Natural killer cell treated with Interleukin-12 subunit alpha and Interleukin-12 subunit beta and Interleukin-15 and Interleukin-18, amount 100 ng/mL, for 72 hours (primary cell): ENCODE results near the gene LTBR. TPM values are rescaled to one million over a fixed set of nuclear protein-coding genes. Genes with fewer than 3 reads are reported as not detected.

Experiments
- ATAC-seq, 2 donors: fragments of 150-1000 bp; cut with Tn5 transposase in 1 of 2; sonication (Bioruptor Pico), chemical (Tn5 transposase) in 1 of 2; 2 replicates each; pipeline ENCODE4 v1.10.0; 2021
- DNase-seq: peaks from one replicate; pipeline ENCODE4 v3.0.0; 2022; ENCODE audit warnings: low spot score
- H3K27ac Mint-ChIP-seq, 2 donors: 1 replicate in 1 of 2; 2 replicates in 1 of 2; pipeline ENCODE4 v1.8.0; 2022; ENCODE audit warnings: mixed read lengths in 2 of 2, mild to moderate bottlenecking in 1 of 2, moderate library complexity in 1 of 2
- H3K27me3 Mint-ChIP-seq, 2 donors: 1 replicate in 1 of 2; 2 replicates in 1 of 2; pipeline ENCODE4 v1.8.0; 2022; ENCODE audit warnings: mixed read lengths in 2 of 2
- H3K36me3 Mint-ChIP-seq: one replicate; pipeline ENCODE4 v1.8.0; 2022; ENCODE audit warnings: mixed read lengths
- H3K4me1 Mint-ChIP-seq, 2 donors: 1 replicate in 1 of 2; 2 replicates in 1 of 2; pipeline ENCODE4 v1.8.0; 2022; ENCODE audit warnings: low read depth in 2 of 2, mixed read lengths in 2 of 2, mild to moderate bottlenecking in 1 of 2
- H3K4me3 Mint-ChIP-seq: one replicate; pipeline ENCODE4 v1.8.0; 2022; ENCODE audit warnings: mixed read lengths
- H3K9me3 Mint-ChIP-seq: 2 replicates; pipeline ENCODE4 v1.8.0; 2022; ENCODE audit warnings: mixed read lengths
- total RNA-seq, 2 donors: library from RNA; stranded (reverse); gene quantifications; one replicate each; pipeline ENCODE4 v1.2.3, GENCODE V29; 2022

Gene LTBR
- total RNA-seq, 2 donors from 2014 or later: 2.3 to 3.9 TPM

DNA sequence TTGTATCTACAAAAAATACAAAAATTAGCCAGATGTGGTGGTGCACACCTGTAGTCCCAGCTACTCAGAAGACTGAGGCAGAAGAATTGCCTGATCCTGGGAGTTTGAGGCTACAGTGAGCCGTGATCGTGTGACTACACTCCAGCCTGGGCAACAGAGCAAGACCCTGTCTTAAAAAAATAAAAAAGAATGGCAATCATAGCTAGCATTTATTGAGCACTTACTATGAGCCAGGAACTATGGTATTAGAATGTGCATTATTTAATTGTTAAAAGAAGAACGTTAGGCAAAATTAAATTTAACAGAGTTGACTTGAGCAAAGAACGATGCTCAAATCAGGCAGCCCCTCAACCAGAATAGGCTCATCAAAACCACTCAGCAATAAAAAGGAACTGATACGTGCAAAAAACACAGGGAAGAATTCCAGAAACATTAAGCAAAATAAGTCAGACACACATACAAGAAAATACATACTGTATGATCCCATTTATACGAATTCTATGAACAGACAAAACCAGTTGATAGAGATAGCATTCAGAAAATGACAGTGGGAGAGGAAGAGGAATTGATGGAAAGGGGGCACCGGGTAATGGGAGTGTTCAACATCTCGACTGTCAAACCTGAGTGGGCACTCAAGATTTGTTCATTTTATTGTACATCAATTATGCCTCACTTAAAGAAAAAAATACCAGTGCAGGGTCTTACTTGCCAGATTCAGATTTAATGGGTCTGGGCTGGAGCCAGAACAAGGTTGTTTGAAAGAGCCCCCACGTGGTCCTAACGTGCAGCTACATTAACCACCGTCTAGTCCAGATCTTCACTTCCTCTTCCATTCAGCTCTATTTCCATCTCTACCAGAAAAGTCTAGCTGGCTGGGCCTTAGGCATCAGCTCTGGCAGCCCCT is 16.6 kb upstream of the LTBR start:
- Mint-ChIP-seq H3K36me3 (no peaks in the 10 kb centered on the region), H3K27me3 (no peaks in the 10 kb centered on the region), H3K27ac (peak overlapping the region; percentile 59 to 85), H3K9me3 (no peaks in the 10 kb centered on the region), H3K4me1 (peaks cover 15 to 29% of the 10 kb centered on the region in 2 donors), H3K4me3 (peak overlapping the region; percentile 48)
- DNase-seq: no peak
- peak; percentile 55 to 57 for ATAC-seq

DNA sequence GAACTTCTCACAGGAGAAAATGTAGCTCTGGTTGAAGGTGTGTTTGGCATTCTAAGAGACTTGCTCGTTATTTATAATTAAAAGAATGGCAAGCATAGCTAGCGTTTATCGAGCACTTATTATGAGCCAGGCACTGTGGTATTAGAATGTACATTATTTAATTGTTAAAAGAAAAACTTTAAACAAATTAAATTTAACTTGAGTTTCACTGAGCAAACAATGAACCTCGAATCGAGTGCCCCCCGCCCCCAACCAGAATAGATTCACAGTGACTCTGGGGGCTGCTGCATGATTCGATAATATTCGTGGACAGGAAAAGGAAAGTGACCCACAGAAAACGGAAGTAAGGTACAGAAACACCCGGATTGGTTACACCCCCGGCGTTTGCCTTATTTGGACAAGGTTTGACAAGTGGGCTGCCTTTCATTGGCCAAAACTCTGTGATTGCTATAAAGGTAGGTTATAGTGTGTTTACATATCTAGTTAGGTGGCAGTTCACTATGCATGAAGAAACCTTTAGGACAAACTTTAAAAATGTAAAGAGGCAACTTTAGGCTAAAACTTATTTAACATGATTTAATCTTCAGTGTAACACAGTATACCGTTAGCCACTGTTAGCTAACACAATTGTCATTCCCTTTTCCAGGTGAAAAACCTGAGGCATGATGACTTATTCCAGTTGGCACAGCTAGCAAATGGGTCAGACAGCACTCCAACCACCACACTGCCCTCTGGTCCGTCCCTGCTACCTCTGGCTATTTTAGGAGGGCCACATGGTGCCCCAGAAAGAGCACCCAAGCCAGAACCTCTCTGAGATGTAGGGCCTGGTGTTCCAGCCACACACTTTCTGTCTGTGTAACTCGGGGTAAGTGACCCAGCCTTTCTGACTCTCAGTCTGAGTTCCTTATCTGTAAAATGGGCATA is 15.7 kb upstream of the LTBR start:
- H3K9me3 Mint-ChIP-seq: no peaks in the 10 kb centered on the region
- H3K4me1 Mint-ChIP-seq: peaks cover 18 to 36% of the 10 kb centered on the region in 2 donors
- no peak overlapping the region for H3K4me3 Mint-ChIP-seq
- DNase-seq (peak; percentile 63), ATAC-seq (peak; percentile 45 to 63)
- no peaks in the 10 kb centered on the region for H3K27me3 Mint-ChIP-seq
- no peaks in the 10 kb centered on the region for H3K36me3 Mint-ChIP-seq
- H3K27ac Mint-ChIP-seq: peak overlapping the region; percentile 59 to 85

DNA sequence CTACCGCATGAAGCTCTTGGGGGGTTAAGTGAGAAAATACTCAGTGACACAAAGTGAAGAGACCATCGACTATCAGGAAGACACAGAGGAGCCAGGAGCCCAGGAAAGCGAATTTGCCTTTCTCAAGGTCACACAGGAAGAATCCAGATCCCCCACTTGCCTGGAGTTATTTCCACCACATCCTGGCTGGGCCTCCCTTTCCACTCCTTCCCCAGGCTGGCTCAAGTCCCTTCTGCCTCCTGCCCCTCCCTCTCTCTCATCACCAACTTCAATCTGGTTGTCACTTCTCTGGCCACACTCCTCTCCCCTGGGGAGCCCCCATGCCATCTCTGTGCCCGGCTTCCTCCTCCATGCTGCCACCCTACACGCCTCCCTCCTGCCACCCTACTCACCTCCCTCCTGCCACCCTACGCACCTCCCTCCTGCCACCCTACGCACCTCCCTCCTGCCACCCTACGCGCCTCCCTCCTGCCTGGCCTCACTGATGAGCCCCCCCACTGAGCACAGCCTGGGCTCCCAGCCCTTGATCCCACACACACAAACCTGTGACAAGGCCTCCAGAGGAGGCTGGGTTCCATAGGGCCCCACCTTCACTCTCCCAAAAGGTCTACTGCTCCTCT is 14.9 kb upstream of the LTBR start:
- no peak overlapping the region for H3K4me3 Mint-ChIP-seq
- no peak for ATAC-seq
- H3K9me3 Mint-ChIP-seq: no peaks in the 10 kb centered on the region
- peak overlapping the region; percentile 36 to 85 for H3K27ac Mint-ChIP-seq
- no peaks in the 10 kb centered on the region for H3K27me3 Mint-ChIP-seq
- H3K36me3 Mint-ChIP-seq: no peaks in the 10 kb centered on the region
- DNase-seq: no peak
- H3K4me1 Mint-ChIP-seq: peaks cover 20 to 37% of the 10 kb centered on the region in 2 donors

DNA sequence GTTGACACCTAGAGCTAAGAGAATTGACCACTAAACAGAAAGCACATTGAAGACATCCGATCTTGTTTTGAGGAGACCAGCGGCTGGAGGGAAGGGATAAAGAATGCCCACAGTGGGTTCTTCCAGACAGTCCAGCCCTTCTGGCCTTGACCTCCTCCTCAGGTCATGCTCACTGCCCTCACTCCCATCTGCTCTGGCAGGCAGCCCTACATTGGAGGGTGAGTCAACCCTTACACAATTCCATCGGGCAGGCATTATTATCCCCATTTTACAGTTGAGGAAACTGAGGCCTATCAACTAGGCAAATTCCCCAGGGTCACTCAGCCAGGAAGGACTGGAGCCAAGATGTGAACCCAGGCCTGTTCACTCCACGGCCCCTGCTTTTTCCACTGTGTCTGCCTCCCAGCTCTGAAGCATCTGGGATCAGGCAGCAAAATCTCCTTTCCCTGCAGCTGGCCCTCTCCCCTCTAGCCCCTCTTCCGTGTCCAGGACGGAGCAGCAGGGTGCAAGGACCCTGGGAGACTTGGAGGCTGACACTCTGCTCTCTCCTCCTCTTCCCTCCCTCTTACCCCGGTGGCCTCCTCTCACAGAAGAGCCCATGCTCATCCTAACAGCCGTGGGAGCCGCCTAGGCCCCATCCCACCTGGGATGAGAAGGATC is 13.9 kb upstream of the LTBR start:
- no peak for DNase-seq
- Mint-ChIP-seq H3K4me3 (no peak overlapping the region), H3K9me3 (no peaks in the 10 kb centered on the region), H3K27ac (peak overlapping the region in 1 of 2 donors; percentile 23), H3K36me3 (no peaks in the 10 kb centered on the region), H3K27me3 (no peaks in the 10 kb centered on the region), H3K4me1 (peaks cover 20 to 34% of the 10 kb centered on the region in 2 donors)
- no peak for ATAC-seq

DNA sequence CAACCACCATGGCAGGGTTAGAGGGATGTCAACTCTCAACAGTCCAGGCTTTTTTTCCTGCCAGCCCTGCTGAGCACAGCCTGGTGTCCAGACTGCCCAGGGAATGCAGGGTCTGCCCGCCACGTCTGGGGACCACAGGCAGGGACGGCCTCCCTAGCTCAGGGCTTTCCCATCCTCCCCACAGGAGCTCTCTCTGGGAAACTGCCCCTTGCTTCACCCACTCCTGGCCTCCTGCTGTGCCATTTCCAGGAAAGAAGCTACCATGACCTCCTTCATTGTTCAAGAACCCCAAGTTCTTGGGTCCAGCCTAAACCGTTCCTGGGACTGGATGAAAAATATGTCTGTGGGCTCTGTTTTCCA is 13.4 kb upstream of the LTBR start:
- Mint-ChIP-seq H3K36me3 (no peaks in the 10 kb centered on the region), H3K4me3 (no peak overlapping the region), H3K4me1 (peaks cover 22 to 34% of the 10 kb centered on the region in 2 donors), H3K9me3 (no peaks in the 10 kb centered on the region), H3K27ac (peak overlapping the region in 1 of 2 donors; percentile 62), H3K27me3 (no peaks in the 10 kb centered on the region)
- ATAC-seq (no peak), DNase-seq (no peak)

DNA sequence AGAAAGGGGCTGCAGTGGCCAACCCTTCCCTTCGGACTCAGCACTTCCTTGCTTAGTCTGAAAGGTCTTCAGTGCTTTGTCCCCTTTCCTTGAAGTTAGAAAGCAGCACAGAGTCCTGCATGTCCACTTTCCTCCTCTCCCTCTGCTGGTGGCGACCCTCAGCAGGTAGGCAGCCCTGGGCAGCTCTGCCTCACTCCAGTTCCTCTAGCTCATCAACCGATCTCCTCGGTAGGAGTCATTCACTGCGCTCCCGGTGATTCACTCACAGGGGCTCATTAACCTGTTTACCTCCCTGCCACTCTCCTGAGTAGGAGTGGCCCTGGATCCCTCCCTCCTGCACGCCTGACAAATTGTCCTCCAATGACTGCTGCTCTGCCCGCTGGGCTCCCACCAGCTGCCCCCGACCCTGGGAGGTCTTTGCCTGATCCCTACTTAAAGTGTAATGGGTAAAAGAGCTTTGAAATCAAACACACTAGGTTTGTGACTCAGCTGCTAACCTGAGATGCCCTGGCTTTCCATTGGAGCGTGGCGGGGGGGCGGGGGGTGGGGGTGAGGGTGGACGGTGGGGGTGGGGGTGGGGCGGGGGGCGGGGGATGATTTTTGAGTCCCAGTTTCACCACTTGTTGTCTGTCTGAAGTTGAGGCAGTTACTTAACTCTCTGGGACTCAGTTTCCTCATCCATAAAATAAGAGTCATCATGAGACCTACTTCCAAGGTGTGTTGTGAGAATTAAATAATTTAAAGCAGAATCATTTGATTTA is 12.8 kb upstream of the LTBR start:
- Mint-ChIP-seq H3K9me3 (no peaks in the 10 kb centered on the region), H3K27ac (peak overlapping the region in 1 of 2 donors; percentile 62), H3K4me3 (no peak overlapping the region), H3K4me1 (peaks cover 28 to 38% of the 10 kb centered on the region in 2 donors), H3K27me3 (no peaks in the 10 kb centered on the region), H3K36me3 (no peaks in the 10 kb centered on the region)
- ATAC-seq (no peak), DNase-seq (no peak)

DNA sequence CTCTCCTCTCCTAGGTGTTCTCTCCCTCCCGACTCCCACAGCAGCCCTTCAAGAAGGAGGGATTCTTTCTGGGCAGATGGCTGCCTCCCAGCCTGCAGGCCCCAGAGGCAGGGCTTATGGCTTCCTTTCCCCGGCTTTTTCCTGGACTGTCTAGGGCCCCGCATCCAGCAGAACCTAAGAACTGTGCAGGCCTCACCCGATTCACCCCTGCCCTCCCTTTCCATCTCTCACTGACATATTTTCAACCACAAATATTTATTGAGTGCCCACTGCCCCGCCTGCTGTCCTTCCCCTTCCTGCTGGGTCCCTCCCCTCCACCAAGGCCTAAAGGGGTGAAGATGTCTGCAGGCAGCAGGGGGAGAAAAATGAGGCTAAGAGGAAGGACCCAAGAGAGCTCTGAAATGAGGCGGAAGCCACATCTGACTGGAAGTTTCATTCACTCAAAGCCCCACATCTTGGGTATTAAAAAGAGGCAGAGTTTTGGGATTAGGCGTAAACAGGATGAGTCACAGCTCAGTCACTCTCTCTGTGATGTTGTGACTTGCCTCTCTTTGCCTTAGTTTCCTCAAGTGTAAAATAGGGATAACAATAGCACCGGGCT is 11.5 kb upstream of the LTBR start:
- Mint-ChIP-seq H3K27ac (peak overlapping the region; percentile 14 to 77), H3K4me1 (peaks cover 30 to 40% of the 10 kb centered on the region in 2 donors), H3K36me3 (no peaks in the 10 kb centered on the region), H3K9me3 (no peaks in the 10 kb centered on the region), H3K27me3 (no peaks in the 10 kb centered on the region), H3K4me3 (no peak overlapping the region)
- ATAC-seq (no peak), DNase-seq (no peak)

DNA sequence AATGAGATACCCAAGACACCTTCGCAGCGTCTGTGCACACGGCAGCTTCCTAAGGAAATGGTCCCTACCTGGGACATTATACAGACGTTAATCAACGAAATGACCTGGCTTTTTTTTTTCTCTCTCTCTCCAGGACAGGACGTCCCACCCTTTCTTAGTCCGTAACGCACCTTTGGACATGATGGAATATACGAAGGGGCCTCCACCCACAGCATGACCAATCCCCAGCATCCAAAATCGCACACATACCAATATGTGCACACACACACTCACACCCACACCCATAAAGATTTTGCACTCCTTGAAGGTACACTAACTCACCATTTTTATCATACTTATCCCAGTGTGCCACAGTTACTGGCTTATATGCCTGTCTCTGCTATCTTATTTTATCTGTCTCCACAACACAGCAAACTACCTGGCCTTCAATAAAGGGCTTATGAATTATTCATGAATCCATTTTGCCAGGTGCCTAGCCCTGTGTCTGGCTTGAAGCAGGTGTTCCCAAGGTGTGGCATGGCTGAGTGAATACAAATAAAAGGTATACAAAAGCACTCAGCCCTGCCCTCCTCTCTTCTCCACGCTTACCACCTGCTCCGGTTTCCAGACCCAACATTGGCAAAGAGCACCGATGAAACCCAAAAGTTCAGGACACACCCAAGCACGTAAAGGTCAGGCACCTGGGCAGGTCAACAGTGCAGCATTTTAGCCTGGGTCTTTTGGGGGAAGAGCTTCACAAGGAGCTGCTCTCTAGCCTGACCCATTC is 10.8 kb upstream of the LTBR start:
- peaks cover 27 to 40% of the 10 kb centered on the region in 2 donors for H3K4me1 Mint-ChIP-seq
- no peaks in the 10 kb centered on the region for H3K36me3 Mint-ChIP-seq
- no peaks in the 10 kb centered on the region for H3K9me3 Mint-ChIP-seq
- H3K4me3 Mint-ChIP-seq: no peak overlapping the region
- H3K27me3 Mint-ChIP-seq: no peaks in the 10 kb centered on the region
- no peak overlapping the region for H3K27ac Mint-ChIP-seq
- no peak for DNase-seq
- no peak for ATAC-seq

DNA sequence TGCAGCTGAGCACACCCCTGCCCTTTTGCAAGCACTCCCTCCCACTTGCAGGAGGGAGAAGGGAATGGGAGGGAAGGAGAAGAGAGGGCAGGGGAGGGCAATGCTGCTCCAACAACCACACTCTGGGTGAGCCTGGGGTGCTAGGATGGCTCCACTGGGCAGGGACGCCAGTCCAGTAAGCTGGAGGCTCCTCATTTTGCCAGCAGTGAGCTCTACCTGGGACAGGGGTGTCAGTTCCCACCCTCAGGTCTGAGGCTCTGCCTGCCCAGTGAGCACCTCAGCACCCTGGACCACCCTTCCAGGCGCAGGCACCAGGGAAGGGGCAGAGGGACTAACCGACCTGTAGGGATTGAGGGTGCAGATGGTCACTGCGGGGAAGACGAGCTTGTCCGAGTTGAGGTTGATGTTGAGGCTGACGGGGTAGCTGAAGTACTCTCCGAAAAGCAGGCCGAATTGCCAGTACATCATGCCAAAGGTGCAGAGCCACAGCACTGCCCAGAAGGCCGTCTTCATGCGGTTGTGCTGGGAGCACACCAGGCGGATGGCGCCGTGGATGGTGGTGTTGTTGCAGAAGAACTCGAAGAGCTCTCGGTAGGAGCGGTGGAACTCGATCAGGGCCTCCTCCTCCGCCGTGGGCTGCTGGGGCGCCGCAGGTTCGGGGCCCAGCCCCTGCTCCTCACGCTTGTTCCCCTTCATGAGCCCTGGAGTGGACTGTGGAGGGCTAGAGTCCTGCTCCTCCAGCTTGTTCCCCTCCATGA is 9.8 kb upstream of the LTBR start:
- H3K27ac Mint-ChIP-seq: no peak overlapping the region
- H3K36me3 Mint-ChIP-seq: no peaks in the 10 kb centered on the region
- H3K9me3 Mint-ChIP-seq: no peaks in the 10 kb centered on the region
- H3K4me1 Mint-ChIP-seq: peaks cover 21 to 34% of the 10 kb centered on the region in 2 donors
- DNase-seq (no peak), ATAC-seq (no peak)
- H3K4me3 Mint-ChIP-seq: no peak overlapping the region
- H3K27me3 Mint-ChIP-seq: no peaks in the 10 kb centered on the region

DNA sequence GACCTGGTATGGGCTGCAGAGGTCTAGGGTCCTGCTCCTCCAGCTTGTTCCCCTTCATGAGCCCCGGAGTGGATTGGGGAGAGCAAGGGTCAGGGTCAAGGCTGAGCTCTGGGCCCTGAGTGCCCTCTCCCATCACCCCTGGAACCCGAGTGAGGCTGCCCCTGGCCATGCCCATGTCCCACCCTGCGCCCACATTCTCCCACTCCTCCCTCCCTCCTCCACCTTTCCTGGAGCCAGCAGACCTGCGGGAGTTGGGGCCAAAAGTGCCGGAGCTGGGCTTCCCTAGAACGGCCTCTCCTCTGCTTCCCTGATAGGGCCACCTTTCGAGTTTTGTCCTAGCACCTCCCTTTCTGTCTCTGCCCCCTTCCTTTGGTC is 9.2 kb upstream of the LTBR start:
- Mint-ChIP-seq H3K4me1 (peaks cover 21 to 33% of the 10 kb centered on the region in 2 donors), H3K9me3 (no peaks in the 10 kb centered on the region), H3K36me3 (no peaks in the 10 kb centered on the region), H3K27ac (peak overlapping the region in 1 of 2 donors; percentile 9), H3K27me3 (no peaks in the 10 kb centered on the region), H3K4me3 (no peak overlapping the region)
- no peak for ATAC-seq
- no peak for DNase-seq

DNA sequence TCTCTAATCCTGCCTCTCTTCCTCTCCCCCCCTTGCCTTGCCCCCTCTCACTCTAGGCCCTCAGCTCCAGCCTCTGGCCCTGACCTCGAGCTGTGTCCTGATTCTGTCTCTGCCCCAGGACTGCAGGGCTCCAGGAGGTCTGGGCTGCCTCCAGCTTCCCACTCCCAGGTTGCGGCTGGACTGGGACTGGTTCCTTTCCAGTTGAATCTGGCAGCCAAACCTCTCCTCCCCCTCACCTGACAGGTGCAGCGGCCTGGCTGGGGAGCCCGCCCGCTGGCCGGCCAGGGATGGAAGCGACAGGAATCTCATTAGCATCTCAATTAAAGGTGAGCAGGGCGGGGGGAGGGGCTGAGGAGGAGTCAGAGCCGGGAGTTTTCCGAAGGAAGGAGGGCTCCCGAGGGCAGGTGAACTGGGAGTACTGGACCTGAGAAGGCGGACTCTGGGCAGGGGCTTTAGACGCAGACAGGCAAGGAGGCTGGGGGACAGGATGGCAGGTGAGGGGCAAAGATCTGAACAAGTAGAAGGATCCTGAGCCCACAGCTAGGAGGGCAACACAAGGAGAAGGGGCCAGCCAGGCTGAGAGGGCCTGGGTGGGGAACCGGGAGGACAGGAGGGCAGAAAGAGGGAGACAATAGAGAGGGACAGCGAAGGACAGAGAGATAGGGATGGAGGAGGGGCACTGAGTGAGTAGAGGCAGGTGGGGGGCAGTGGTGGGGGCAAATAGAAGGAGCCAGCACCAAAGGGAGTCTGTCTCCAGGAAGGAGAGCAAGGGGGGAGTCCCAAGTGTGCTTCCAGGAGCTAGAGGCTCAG is 8.5 kb upstream of the LTBR start, which contains the start of gene SCNN1A:
Gene SCNN1A, minus strand, starts transcription at position 295 of the 810 bp plus-strand sequence. CDS start 780 bp downstream, outside the sequence.
- no peak for ATAC-seq
- Mint-ChIP-seq H3K9me3 (no peaks in the 10 kb centered on the region), H3K27me3 (no peaks in the 10 kb centered on the region)

More for the DNA sequence above, 8.5 kb upstream of the LTBR start, which contains the start of gene SCNN1A:
- no peak for DNase-seq
- Mint-ChIP-seq H3K4me1 (peaks cover 21 to 30% of the 10 kb centered on the region in 2 donors), H3K4me3 (peak within 1 kb of the TSS; percentile 26), H3K36me3 (no peaks in the 10 kb centered on the region), H3K27ac (peak within 1 kb of the TSS in 1 of 2 donors; percentile 74)
